HG03280 (cell line): Measurements from ENCODE around the gene AFMID.

ENCODE experiments used
- ATAC-seq: cut with Tn5 transposase; IDR thresholded peaks from one replicate; pipeline ENCODE4 v1.9.1; 2021; ENCODE audit warnings: mild to moderate bottlenecking, moderate library complexity; ENCODE audit not compliant: unreplicated experiment

AFMID gene

GRCh38 chr17:78236362-78237127 lies 49.4 kb downstream of the AFMID start:
- ATAC-seq, result no peak

DNA sequence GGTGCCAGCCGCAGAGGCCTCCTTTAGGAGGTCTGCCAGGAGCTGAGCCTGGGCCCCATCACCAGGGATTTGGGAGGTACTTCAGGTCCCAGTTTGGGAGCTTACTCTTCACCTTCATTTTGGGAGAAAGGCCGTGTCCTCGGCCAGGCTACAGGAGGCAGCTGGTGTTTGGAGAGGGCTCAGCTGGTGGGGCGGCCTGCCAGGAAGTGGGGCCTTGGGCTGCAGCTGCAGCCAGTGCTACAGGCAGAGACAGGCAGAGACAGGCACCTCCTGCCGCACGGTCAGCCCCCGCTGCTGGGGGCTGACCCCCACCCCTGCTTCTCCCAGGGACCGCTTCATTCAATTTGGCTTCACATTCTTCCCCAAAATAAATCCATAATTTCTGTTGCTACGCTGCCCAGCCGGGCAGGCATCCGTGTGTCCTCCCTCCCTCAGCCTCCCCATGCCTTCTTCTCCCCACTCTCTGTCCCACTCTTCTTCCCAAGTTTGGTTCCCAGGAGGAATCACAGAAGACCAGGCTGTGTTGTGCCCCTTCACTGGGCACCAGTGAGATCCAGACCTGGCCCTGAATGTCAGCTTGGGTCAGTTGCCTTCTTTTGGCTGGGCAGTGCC lies 50.3 kb downstream of the AFMID start:
- ATAC-seq, result no peak

- no peak for ATAC-seq
Measured at GRCh38 chr17:78238823-78239488, 51.8 kb downstream of the AFMID start.

- no peak for ATAC-seq
Measured at GRCh38 chr17:78239489-78239931, 52.3 kb downstream of the AFMID start.

DNA sequence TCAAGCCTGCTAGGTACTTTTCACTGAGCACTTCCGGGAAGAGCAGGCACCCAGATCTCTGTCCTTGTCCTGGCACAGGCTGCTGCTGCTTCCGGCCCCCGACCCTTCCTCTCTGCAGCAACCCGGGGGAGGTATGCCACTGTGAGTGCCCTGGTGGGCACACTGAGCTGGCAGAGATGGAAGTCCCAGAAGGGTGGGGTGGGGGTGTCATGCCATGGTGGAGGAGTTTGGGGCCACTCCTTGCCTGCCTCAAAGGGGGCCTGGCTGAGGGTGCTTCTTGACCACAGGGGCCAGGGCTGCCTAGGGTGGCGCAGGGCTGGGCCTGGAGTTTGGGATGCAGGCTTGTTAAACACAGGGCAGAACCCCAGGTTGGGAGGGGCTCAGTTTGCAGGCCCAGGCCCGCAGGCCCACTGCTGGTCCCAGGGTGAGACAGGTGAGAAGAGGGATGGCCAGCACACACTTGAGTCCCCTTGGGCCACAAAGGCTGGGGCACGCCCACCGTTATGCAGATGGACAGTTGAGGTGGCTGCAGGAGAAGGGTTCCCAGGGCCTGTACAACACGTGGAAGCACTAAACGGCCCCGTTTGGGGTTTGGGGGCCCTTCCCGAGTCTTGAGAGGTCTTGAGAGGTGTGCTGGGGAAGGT lies 53.0 kb downstream of the AFMID start:
- no peak for ATAC-seq

DNA sequence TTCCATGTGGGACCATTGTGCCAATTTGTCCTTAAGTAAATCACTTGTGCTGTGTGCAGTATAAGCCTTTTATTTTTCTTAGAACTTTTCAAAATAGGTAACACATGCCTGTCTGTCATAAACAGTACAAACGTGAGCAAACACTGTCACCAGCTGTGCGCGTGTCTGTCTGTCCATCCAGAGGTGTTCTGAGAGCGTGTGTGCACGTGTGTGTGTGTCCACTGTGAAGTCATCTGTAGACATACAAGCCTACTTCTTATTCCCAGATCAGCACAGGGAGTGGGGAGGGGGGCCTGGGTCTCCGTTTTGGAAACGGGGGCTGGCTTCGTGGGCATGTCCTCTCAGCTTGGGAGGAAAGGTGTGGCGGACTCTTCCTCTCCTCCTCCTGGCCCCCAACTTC lies 53.7 kb downstream of the AFMID start:
- no peak for ATAC-seq

DNA sequence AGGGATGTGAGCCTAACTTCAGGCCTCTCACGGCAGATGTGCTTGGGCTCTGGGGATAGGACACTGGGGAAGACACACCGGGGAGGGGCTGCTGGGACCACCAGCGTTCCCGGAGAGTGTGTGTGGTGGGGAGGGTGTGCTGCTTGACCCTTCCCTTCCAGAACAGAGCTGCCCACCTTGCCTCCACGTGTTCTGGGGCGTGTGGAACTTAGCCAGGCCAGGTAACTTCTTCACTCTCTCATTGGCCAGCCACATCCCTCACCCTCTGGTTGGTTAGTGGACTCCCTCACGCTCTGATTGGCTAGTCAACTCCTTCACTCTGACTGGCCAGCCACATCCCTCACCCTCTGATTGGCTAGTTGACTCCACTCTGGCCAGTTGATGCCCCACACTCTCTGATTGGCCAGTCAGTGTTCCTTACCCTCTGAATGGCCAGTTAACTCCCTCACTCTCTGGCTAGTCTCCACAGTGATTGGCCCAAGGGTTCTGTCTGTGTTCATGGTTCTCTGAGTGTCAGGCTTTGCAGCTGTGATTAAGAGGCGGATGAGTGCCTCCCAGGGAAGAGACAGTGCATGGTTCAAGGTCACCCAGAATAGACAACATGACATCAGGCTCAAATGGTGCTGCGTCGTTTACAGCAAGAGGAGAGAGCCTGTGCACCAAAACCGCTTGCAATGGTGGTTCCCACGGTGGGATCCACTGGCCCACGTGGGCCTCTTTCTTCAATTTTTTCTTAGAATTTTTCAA lies 54.3 kb downstream of the AFMID start:
- no peak for ATAC-seq

GRCh38 chr17:78242024-78242742 lies 55.0 kb downstream of the AFMID start:
- peak; percentile 55 for ATAC-seq

DNA sequence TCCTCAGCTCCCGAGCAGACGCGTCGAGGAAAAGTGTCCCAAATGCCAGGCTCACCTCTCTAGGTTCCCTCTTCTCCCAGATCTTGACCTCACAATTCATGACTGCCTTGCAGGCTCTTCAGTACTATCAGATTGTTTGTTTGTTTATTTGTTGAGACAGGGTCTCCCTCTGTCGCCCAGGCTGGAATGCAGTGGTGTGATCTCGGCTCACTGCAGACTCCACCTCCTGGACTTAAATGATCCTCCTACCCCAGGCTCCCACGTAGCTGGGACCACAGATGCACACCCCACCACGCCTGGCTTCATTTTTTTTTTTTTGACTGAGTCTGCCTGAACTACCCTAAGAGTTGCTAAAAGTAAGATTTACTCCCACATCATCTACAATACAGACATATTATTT lies 60.1 kb downstream of the AFMID start:
- ATAC-seq, result no peak

DNA sequence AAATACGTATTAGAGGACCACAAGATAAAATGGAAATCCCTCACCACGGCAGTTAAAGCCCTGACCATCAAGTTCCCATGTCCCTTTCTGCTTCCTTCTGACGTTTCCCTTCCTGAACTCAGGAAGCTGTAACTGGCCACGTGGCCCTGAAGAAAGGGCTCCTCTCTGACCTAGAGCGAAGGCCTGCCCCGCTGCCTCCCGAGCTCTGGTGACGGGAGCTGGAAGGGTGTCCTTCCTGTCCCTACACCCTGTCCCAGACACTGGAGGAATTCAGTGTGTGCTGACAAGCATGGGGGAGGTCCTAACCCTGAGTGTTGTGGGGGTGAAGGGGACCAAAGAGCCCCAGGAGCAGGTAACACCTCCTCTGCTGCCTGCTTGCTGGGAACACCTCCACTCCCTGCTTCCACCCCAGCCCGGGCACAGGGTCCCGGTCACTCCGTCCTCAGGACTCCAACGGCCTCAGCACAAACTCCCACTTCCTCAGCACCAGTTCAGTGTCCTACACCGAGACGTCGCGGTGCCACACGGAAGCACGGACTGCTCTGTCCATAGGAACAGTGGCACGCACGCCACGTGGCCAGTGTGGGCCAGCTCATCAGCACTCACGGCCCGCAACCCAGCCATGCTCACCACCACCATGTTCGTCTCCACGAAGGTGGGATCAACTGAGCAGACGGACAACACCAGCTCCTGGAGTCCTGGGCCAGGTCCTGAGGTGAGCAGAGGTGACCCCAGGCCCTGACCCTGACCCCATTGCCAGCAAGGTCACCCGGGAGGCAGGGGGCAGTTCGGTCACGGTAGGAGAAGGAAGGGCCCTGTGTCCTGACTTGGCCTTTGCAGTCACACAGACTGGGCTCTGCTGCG lies 61.1 kb downstream of the AFMID start:
- ATAC-seq, result no peak

- no peak for ATAC-seq
Measured at GRCh38 chr17:78249074-78249817, 62.1 kb downstream of the AFMID start.

DNA sequence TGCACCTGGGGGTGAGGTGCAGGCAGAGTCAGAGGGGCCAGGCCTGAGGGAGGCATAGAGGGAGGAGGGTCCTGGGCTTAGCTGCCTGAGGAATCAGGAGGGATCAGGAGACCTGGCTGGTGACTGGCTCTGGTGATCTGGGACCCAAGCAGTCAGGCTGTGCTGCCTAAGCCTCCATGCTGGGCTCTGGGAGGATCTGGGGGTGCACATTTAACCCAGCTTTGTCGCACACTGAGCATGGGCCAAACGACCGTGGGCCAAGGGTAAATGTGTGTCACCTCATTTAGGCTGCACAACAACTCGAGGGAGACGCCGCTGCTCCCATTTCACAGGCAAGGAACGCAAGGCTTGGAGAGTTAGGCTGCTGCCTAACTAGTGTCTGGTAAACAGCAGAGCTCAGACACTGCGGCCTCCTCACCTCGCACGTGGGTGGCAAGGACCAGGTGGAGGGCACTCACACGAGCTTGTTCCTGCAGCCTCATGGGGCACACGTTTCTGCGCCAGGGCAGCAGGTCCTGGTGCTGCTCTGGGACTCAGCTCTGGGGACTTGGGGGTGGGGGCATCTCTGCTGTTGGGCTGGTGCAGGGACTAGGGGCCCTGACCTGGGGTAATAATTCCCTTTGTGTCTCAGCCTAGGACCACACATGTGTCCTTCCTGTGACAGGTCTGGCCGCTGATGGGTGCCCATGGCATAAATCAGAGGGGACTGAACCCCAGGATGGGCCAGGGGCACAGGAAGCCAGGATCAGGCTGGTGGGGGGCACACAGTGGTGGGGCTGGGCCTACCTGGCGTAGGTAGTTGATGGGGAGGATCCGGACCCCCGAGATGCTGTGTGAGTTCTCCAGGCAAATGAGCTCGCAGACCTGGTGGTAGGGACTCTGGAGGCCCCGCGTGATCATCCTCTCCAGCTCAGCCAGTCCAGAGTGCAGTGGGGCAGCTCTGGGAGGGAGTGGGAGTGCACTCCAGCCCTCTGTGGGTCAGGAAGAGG lies 63.0 kb downstream of the AFMID start:
- no peak for ATAC-seq

DNA sequence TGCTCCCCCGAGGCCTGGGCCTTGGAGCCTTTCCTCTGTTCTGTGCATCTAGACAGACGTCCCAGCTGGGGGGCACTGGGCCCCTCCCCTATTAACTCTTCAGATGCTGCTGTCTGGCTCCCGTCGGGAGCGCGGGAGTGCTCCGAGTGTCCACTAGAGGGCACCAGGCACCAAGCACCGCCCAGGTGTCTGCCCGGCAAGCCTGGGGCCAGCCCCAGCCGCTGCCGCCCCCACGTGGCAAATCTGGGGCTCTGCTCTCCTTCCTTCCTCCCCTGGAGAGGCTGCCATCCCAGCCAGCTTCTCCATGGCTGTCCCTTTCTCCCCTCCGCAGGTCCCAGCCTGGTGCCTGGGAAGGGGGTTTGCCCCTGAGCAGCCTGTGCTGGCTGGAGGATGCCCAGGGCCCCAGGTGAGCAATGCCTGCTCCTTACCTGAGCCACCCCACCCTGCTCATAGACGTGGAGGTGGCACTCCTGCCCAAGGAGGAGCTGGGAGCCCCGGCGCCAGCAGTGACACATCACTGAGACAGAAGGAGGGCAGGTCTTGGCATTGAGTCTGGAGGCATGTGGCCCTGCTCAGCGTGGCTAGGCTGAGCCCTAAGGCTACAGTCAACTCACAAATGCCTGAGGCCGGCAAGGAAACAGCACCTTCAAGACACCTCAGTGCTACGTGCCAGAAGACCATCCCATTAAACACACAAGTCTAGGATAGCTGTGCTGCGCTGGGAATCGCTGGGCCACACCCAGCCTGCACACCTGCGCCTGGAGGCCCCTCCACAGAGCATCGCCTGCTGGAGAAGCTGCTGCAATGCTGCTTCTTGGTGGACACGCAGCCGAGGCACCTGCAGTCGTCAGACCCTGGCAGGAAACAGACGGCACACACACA lies 64.0 kb downstream of the AFMID start:
- peak; percentile 65 for ATAC-seq

GRCh38 chr17:78251773-78252103 lies 64.6 kb downstream of the AFMID start:
- ATAC-seq, result no peak

DNA sequence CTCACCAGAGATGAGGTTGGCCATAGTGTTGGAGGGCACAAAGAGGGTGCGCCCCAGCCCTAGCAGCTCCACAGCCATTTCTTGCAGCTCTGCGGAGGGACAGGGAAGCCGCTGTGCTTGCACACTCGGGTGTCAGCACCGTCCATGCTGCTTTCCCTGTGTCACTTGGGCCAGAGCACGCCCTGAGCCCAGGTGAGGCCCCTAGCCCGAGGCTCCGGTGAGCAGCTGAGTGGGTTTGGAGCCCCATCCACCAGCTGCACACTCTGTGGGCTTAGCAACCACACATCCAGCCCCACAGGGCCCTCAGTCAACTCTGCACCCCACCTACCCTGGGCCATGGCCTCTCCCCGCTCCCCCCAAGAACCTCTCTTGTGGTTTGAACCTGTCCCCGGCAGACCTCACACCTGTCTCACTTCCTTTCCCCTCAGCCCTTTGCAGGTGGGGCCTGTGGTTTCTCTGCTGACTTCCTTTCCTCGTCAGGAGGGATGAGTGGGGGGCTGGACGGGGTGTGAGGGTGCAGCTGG lies 65.0 kb downstream of the AFMID start:
- no peak for ATAC-seq
